Progenitor cell of endocrine pancreas (in vitro differentiated cells): ENCODE data around the gene EPYC. TPM values are rescaled to one million over a fixed set of nuclear protein-coding genes. Genes with fewer than 3 reads are reported as not detected.

Experiments used
- DNase-seq: peaks from one replicate; pipeline ENCODE4 v3.0.0; 2021; ENCODE audit warnings: low spot score; ENCODE audit not compliant: unreplicated experiment
- H3K27ac Mint-ChIP-seq: 2 replicates; pipeline ENCODE4 v1.8.0; 2021; ENCODE audit warnings: mild to moderate bottlenecking, moderate library complexity, mixed read lengths
- H3K27me3 Mint-ChIP-seq: 2 replicates; pipeline ENCODE4 v1.8.0; 2021; ENCODE audit warnings: mixed read lengths
- H3K36me3 Mint-ChIP-seq: 2 replicates; pipeline ENCODE4 v1.8.0; 2022; ENCODE audit warnings: mixed read lengths; ENCODE audit not compliant: insufficient read depth
- H3K4me1 Mint-ChIP-seq: 2 replicates; pipeline ENCODE4 v1.8.0; 2021; ENCODE audit warnings: low read depth, mixed read lengths
- H3K4me3 Mint-ChIP-seq: 2 replicates; pipeline ENCODE4 v1.8.0; 2021; ENCODE audit warnings: low read depth, mild to moderate bottlenecking, moderate library complexity, mixed read lengths
- H3K9me3 Mint-ChIP-seq: 2 replicates; pipeline ENCODE4 v1.8.0; 2021; ENCODE audit warnings: low read depth, mixed read lengths
- total RNA-seq: library from RNA; stranded (reverse); gene quantifications from 2 replicates; pipeline ENCODE4 v1.2.1, GENCODE V29; 2021
- TF ChIP-seq, protein P1 (sequence below): fragments of 200-600 bp; sonication (generic); IDR thresholded peaks from one replicate; pipeline ENCODE4 v1.5.0; 2021; ENCODE audit warnings: antibody characterized with exemption, mild to moderate bottlenecking; ENCODE audit not compliant: unreplicated experiment

The EPYC gene
- total RNA-seq, 1 donor from 2014 or later: not detected

DNA sequence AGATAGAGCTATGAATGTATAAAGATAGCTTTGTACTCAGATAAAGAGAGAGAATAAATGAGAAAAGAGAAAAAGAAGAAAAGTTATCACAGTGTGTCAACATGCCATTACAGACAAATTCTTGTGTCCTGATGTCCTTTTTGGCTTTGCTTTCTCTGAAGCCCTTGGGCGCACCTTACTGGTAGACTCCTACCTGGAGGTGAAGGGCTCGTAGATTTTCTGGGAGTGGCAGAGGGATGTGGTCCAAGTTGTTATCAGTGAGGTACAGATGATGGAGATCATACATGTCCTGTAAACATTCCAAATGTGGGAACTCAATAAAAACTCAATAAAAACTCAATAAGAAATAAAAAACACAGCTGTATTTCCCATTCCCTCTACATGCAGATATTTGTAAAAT lies 34.9 kb downstream of the EPYC start:
- Mint-ChIP-seq H3K27ac (no peak overlapping the region), H3K4me3 (no peak overlapping the region), H3K9me3 (no peaks in the 10 kb centered on the region), H3K36me3 (no peaks in the 10 kb centered on the region), H3K4me1 (no peaks in the 10 kb centered on the region), H3K27me3 (no peaks in the 10 kb centered on the region)
- TF ChIP-seq, protein P1, sequence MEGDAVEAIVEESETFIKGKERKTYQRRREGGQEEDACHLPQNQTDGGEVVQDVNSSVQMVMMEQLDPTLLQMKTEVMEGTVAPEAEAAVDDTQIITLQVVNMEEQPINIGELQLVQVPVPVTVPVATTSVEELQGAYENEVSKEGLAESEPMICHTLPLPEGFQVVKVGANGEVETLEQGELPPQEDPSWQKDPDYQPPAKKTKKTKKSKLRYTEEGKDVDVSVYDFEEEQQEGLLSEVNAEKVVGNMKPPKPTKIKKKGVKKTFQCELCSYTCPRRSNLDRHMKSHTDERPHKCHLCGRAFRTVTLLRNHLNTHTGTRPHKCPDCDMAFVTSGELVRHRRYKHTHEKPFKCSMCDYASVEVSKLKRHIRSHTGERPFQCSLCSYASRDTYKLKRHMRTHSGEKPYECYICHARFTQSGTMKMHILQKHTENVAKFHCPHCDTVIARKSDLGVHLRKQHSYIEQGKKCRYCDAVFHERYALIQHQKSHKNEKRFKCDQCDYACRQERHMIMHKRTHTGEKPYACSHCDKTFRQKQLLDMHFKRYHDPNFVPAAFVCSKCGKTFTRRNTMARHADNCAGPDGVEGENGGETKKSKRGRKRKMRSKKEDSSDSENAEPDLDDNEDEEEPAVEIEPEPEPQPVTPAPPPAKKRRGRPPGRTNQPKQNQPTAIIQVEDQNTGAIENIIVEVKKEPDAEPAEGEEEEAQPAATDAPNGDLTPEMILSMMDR: no peak
- no peak for DNase-seq

DNA sequence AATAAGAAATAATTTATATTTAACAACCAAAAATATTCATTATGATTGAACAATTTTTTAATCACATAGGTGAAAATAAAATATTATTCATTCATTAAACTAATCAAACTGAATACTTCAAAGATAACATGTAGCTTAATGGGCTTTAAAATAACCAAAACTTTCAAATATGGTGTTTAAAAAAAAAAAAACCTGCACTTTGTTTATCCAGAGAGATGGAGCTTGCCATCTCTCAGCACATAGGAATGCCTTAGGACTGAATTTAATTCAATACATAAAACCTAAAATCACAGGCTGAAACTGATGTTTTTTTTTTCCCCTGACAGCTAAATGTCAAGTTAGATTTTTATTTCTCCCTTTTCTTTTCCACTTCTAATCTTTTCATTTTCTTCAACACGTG lies 35.4 kb downstream of the EPYC start:
- DNase-seq: no peak
- no peak overlapping the region for H3K27ac Mint-ChIP-seq
- no peaks in the 10 kb centered on the region for H3K9me3 Mint-ChIP-seq
- H3K27me3 Mint-ChIP-seq: no peaks in the 10 kb centered on the region
- TF ChIP-seq, protein P1: no peak
- H3K36me3 Mint-ChIP-seq: no peaks in the 10 kb centered on the region
- no peak overlapping the region for H3K4me3 Mint-ChIP-seq
- H3K4me1 Mint-ChIP-seq: no peaks in the 10 kb centered on the region

DNA sequence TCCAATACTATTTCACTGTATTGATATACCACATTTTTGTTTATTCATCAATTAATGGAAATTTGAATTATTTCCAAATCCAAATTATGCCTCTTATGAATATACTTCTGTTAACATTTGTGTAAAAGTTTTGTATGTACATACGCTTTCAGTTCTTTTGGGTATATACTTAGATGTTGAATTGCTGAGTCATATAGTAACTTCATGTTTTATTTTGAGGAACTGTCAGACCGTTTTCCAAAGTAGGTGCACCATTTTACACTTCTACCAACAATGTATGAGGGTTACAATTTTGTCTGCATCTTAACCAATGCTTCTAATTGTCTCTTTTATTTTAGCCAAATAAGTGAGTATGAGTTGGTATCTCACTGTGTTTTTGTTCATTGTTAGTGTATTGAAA lies 39.6 kb downstream of the EPYC start:
- TF ChIP-seq, protein P1: no peak
- no peak overlapping the region for H3K27ac Mint-ChIP-seq
- no peaks in the 10 kb centered on the region for H3K36me3 Mint-ChIP-seq
- no peaks in the 10 kb centered on the region for H3K27me3 Mint-ChIP-seq
- H3K9me3 Mint-ChIP-seq: no peaks in the 10 kb centered on the region
- no peak for DNase-seq
- peaks cover 2% of the 10 kb centered on the region for H3K4me1 Mint-ChIP-seq
- H3K4me3 Mint-ChIP-seq: no peak overlapping the region

DNA sequence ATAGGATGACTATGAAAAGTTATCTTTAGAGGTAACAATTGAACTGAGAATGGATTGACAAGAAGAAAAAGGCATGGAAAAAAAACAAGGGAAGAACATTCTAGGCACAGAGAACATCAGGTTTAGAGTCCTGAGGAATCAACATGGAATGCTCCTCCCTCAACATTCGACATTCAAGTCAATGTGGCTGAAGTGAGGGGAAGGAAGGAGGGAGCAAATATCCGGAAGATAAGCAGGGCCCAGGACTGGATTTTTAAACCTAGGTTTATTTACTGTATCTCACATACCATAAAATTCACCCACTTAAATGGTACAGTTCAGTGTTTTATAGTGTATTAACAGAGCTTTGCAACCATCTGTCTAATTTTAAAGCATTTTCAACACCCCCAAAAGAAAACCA lies 40.2 kb downstream of the EPYC start:
- H3K9me3 Mint-ChIP-seq: no peaks in the 10 kb centered on the region
- no peak overlapping the region for H3K4me3 Mint-ChIP-seq
- no peak overlapping the region for H3K27ac Mint-ChIP-seq
- peaks cover 2% of the 10 kb centered on the region for H3K4me1 Mint-ChIP-seq
- TF ChIP-seq, protein P1: no peak
- H3K27me3 Mint-ChIP-seq: no peaks in the 10 kb centered on the region
- no peaks in the 10 kb centered on the region for H3K36me3 Mint-ChIP-seq
- no peak for DNase-seq

DNA sequence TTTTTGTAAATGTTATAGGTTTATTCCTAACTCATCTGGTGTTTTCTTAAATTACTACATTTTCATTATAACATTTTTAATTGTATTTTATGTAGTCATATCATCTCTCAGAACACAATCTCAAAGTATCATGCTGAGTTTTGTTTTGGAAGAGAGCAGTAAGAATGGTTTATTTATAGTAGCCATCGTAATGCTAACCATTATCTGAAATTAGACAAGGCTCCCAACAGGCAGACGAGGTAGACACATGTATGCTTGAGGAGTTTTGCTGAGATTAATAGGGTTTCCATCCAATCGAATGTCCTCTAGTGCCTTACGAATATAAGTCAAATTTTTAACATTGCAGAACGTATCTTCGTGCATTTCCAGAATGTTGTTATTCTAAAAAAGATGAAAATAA lies 40.8 kb downstream of the EPYC start:
- DNase-seq: no peak
- TF ChIP-seq, protein P1: no peak
- Mint-ChIP-seq H3K4me1 (peaks cover 2% of the 10 kb centered on the region), H3K27me3 (no peaks in the 10 kb centered on the region), H3K36me3 (no peaks in the 10 kb centered on the region), H3K4me3 (no peak overlapping the region), H3K27ac (no peak overlapping the region), H3K9me3 (no peaks in the 10 kb centered on the region)

DNA sequence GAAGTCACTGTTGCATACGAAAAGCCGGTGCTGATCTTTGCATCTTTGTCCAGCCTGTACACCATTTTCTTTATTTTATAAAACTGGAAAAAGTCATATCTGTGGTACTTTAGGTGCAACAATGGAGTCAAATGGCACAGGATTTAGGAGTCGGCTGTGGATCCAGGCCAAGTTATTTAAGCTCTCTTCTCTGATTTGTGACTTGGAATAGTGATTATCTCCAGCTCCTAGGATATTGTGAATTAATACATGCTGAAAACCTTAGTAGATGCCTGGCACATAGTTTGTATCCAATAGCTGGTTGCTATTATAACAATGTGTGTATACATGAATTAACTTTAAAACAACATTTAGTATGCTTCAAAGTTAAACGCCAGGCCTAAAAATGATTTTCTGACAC lies 43.6 kb downstream of the EPYC start:
- Mint-ChIP-seq H3K36me3 (no peaks in the 10 kb centered on the region), H3K4me1 (peaks cover 2% of the 10 kb centered on the region), H3K27me3 (no peaks in the 10 kb centered on the region), H3K4me3 (no peak overlapping the region), H3K9me3 (no peaks in the 10 kb centered on the region), H3K27ac (no peak overlapping the region)
- no peak for DNase-seq
- TF ChIP-seq, protein P1: no peak
